IMR-90 (cell line): ENCODE results near the gene PDZRN3. TPM values are rescaled to one million over a fixed set of nuclear protein-coding genes. Genes with fewer than 3 reads are reported as not detected.

Experiments
- ATAC-seq: fragments of 200-7000 bp; cut with Tn5 transposase; 2 replicates; pipeline ENCODE4 v1.9.1; 2020; ENCODE audit warnings: low read depth, mild to moderate bottlenecking, moderate library complexity
- BruUV-seq: library from RNA; stranded (reverse); fragments of 400-500 nt; replicated peaks from 2 replicates; lab custom pipeline; 2021; lab: Mats Ljungman, UMichigan
- CTCF ChIA-PET: fragments of 300-600 bp; formaldehyde crosslinking; extraction: SDS; loops from one replicate; lab custom pipeline; 2021; ENCODE audit warnings: antibody characterized with exemption; lab: Yijun Ruan, JAX
- POLR2A ChIA-PET: fragments of 300-600 bp; sonication (Branson Sonifier 250); formaldehyde crosslinking; loops from one replicate; lab custom pipeline; 2022; ENCODE audit warnings: antibody characterized with exemption; ENCODE audit not compliant: unreplicated experiment; lab: Charles Lee
- DNase-seq: peaks from one replicate; pipeline ENCODE4 v3.0.0; 2013
- H2AFZ ChIP-seq: replicated peaks from 2 replicates; pipeline ENCODE3; 2013; ENCODE audit warnings: low read length, mild to moderate bottlenecking; ENCODE audit not compliant: poor library complexity
- H2AK5ac ChIP-seq: 2 replicates; pipeline ENCODE4 v1.6.1; 2013; ENCODE audit warnings: low read depth, low read length, inconsistent platforms
- H2AK9ac ChIP-seq: replicated peaks from 2 replicates; pipeline ENCODE3; 2013; ENCODE audit warnings: mild to moderate bottlenecking, low read depth, low read length, moderate library complexity; ENCODE audit not compliant: poor library complexity
- H2BK120ac ChIP-seq: 2 replicates; pipeline ENCODE4 v1.6.1; 2013; ENCODE audit warnings: low read depth, low read length, inconsistent platforms
- H2BK15ac ChIP-seq: 3 replicates; pipeline ENCODE4 v1.6.1; 2013; ENCODE audit warnings: low read depth, low read length, inconsistent platforms
- H2BK20ac ChIP-seq: 2 replicates; pipeline ENCODE4 v1.6.1; 2013; ENCODE audit warnings: low read depth, mild to moderate bottlenecking, inconsistent platforms, low read length, moderate library complexity
- H2BK5ac ChIP-seq: 2 replicates; pipeline ENCODE4 v1.6.1; 2013; ENCODE audit warnings: mild to moderate bottlenecking, low read depth, low read length, inconsistent platforms; ENCODE audit not compliant: poor library complexity, severe bottlenecking
- H3K14ac ChIP-seq: replicated peaks from 2 replicates; pipeline ENCODE4 v1.6.1; 2013; ENCODE audit warnings: low read depth, low read length, inconsistent platforms
- H3K18ac ChIP-seq: 2 replicates; pipeline ENCODE4 v1.6.1; 2013; ENCODE audit warnings: low read depth, low read length, control low read depth
- H3K23ac ChIP-seq: 2 replicates; pipeline ENCODE4 v1.6.1; 2013; ENCODE audit warnings: low read depth, low read length, inconsistent platforms
- H3K27ac ChIP-seq: 2 replicates; pipeline ENCODE4 v1.5.1; 2013; ENCODE audit warnings: mild to moderate bottlenecking, control low read depth, low read length; ENCODE audit not compliant: insufficient read depth
- H3K27me3 ChIP-seq: 2 replicates; pipeline ENCODE4 v1.6.1; 2013; ENCODE audit warnings: low read length; ENCODE audit not compliant: control insufficient read depth, insufficient read depth
- H3K36me3 ChIP-seq: 2 replicates; pipeline ENCODE4 v1.6.1; 2013; ENCODE audit warnings: low read length, mixed read lengths; ENCODE audit not compliant: control insufficient read depth, insufficient read depth
- H3K4ac ChIP-seq: 2 replicates; pipeline ENCODE4 v1.6.1; 2013; ENCODE audit warnings: low read depth, low read length, inconsistent platforms
- H3K4me1 ChIP-seq: 2 replicates; pipeline ENCODE4 v1.6.1; 2013; ENCODE audit warnings: low read length, mixed read lengths; ENCODE audit not compliant: control insufficient read depth, insufficient read depth
- H3K4me2 ChIP-seq: 2 replicates; pipeline ENCODE4 v1.6.1; 2013; ENCODE audit warnings: low read depth, mild to moderate bottlenecking, control low read depth, low read length, moderate library complexity
- H3K4me3 ChIP-seq: 2 replicates; pipeline ENCODE4 v1.5.1; 2013; ENCODE audit warnings: low read depth, mild to moderate bottlenecking, control low read depth, low read length, moderate library complexity; ENCODE audit not compliant: insufficient read depth
- H3K56ac ChIP-seq: 2 replicates; pipeline ENCODE4 v1.6.1; 2013; ENCODE audit warnings: low read length, inconsistent platforms; ENCODE audit not compliant: insufficient read depth; ENCODE audit errors: extremely low read depth
- H3K79me1 ChIP-seq, 2 experiments: 2 replicates each; pipeline ENCODE4 v1.6.1; 2013; ENCODE audit warnings: low read length in 2 of 2, inconsistent platforms in 1 of 2, low read depth in 1 of 2
- H3K9ac ChIP-seq: 2 replicates; pipeline ENCODE4 v1.6.1; 2013; ENCODE audit warnings: low read depth, low read length, control low read depth
- H3K9me1 ChIP-seq: 2 replicates; pipeline ENCODE4 v1.6.1; 2013; ENCODE audit warnings: low read length, inconsistent platforms; ENCODE audit not compliant: insufficient read depth
- H3K9me3 ChIP-seq: 2 replicates; pipeline ENCODE4 v1.6.1; 2013; ENCODE audit warnings: low read length; ENCODE audit not compliant: control insufficient read depth, insufficient read depth
- H4K20me1 ChIP-seq: 2 replicates; pipeline ENCODE4 v1.6.1; 2013; ENCODE audit warnings: low read length, inconsistent platforms; ENCODE audit not compliant: insufficient read depth
- H4K5ac ChIP-seq: 2 replicates; pipeline ENCODE4 v1.6.1; 2013; ENCODE audit warnings: mild to moderate bottlenecking, low read depth, low read length, control low read depth
- H4K8ac ChIP-seq, 2 experiments: 2 replicates each; pipeline ENCODE4 v1.6.1; 2013; ENCODE audit warnings: low read depth in 2 of 2, low read length in 2 of 2, control low read depth in 1 of 2, inconsistent platforms in 1 of 2
- H4K91ac ChIP-seq: 2 replicates; pipeline ENCODE4 v1.6.1; 2013; ENCODE audit warnings: low read depth, low read length, inconsistent platforms; ENCODE audit not compliant: insufficient read depth
- CHD1 ChIP-seq: IDR thresholded peaks from 2 replicates; pipeline ENCODE4 v1.6.1; 2012; ENCODE audit warnings: low read depth, low read length, improper control_type of control experiment
- MXI1 ChIP-seq: IDR thresholded peaks from 2 replicates; pipeline ENCODE4 v1.6.1; 2012; ENCODE audit warnings: low read depth, mild to moderate bottlenecking, low read length, moderate library complexity, borderline replicate concordance
- POLR2A ChIP-seq: IDR thresholded peaks from 2 replicates; pipeline ENCODE4 v1.6.1; 2012; ENCODE audit warnings: mild to moderate bottlenecking, low read depth, low read length
- RAD21 ChIP-seq: IDR thresholded peaks from 2 replicates; pipeline ENCODE4 v1.6.1; 2012; ENCODE audit warnings: low read length, improper control_type of control experiment
- dilution Hi-C: fragments of 300-500 bp; cut with HindIII; formaldehyde crosslinking; loops from one replicate; pipeline ENCODE4 v1.14.3; 2018; ENCODE audit warnings: low sequenced_read_pairs; ENCODE audit not compliant: unreplicated experiment
- in situ Hi-C: fragments of 300-500 bp; cut with MboI; formaldehyde crosslinking; loops from 3 replicates; pipeline ENCODE4 v1.14.3; 2019; ENCODE audit warnings: low sequenced_read_pairs, inconsistent platforms, mixed read lengths
- intact Hi-C: fragments of 100-400 bp; cut with micrococcal nuclease; formaldehyde crosslinking; loops from 2 replicates; pipeline ENCODE4 v1.10.0; 2022
- polyA plus RNA-seq, 3 experiments: library from polyadenylated mRNA; depleted of rRNA; stranded (reverse); fragments of >200 nt; gene quantifications; 2 replicates each; pipeline ENCODE4 v1.2.3, GENCODE V29; 2012; ENCODE audit warnings: low replicate concordance in 1 of 3
- total RNA-seq: library from RNA; depleted of rRNA; stranded (reverse); fragments of >200 nt; gene quantifications from 2 replicates; pipeline ENCODE4 v1.2.3, GENCODE V29; 2012
- TF ChIP-seq, protein P1 (sequence below): conservative IDR thresholded peaks from 2 replicates; pipeline ENCODE4 v1.5.1; 2012; ENCODE audit warnings: mild to moderate bottlenecking, low read depth, low read length, improper control_type of control experiment
- TF ChIP-seq, protein P2 (sequence below): fragments of 150-350 bp; IDR thresholded peaks from 2 replicates; pipeline ENCODE4 v1.6.1; 2017; ENCODE audit warnings: mild to moderate bottlenecking, antibody characterized with exemption, low read length, low read depth

Gene PDZRN3
- total and polyA plus RNA-seq, 2 of the 4 experiments (the other 2 are of a cell fraction), result 9.4 to 17.0 TPM

DNA sequence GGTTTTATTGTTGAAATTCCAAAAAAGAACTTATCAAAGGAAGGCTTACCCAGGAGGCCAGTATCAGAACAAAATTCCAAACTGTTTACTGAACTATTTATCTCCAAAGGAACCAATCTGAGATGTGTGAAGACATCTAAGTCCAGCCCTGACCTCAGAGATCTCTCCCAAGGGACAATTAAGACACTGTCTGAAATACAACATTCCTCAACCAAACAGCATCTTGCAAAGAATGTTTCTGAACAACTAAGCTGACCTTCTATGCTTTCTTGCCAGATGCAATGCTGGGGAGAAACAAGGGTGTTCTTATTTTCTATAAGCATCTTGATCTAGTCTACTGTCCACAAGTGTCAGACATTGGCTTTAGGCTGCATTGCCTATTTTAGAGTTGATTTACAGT lies 13.6 kb downstream of the PDZRN3 start:
- CTCF ChIA-PET, result no interaction called here
- Histone ChIP-seq H4K5ac (no peak overlapping the region), H2BK5ac (no peak overlapping the region), H4K91ac (no peak overlapping the region), H2AK9ac (no peak overlapping the region), H3K4me1 (peaks cover 5% of the 10 kb centered on the region), H3K79me1 (peaks cover 15 to 36% of the 10 kb centered on the region in 2 experiments; a peak in 3 of 4 replicates), H2AFZ (no peak overlapping the region), H3K14ac (peak overlapping the region; percentile 0; the same call in 1 of the 2 replicates), H3K9ac (no peak overlapping the region), H3K4ac (no peak overlapping the region), H2AK5ac (no peak overlapping the region), H3K23ac (peak overlapping the region; percentile 18; the same call in 1 of the 2 replicates), H4K20me1 (peaks cover 45% of the 10 kb centered on the region), H2BK120ac (no peak overlapping the region), H2BK15ac (no peak overlapping the region), H3K18ac (no peak overlapping the region), H3K4me2 (peak overlapping the region; percentile 1; the same call in 1 of the 2 replicates), H3K27ac (no peak overlapping the region), H3K56ac (no peak overlapping the region), H3K36me3 (peaks cover 9% of the 10 kb centered on the region; the same call in 1 of the 2 replicates), H3K9me1 (no peaks in the 10 kb centered on the region; the same call in 1 of the 2 replicates), H2BK20ac (no peak overlapping the region), H4K8ac (no peak overlapping the region), H3K9me3 (no peaks in the 10 kb centered on the region), H3K4me3 (no peak overlapping the region), H3K27me3 (no peaks in the 10 kb centered on the region)
- POLR2A ChIA-PET, result interaction anchor here (0.6 kb wide), 1 partner anchor 103 kb away, joined by 4 read pairs; no protein-coding TSS in a partner anchor
- dilution Hi-C loops (loop anchor here (25.0 kb wide), 1 partner anchor 99 kb away; no protein-coding TSS in a partner anchor), intact Hi-C loops (no loop called here), in situ Hi-C loops (loop anchor here (25.0 kb wide), 1 partner anchor 99 kb away; no protein-coding TSS in a partner anchor)
- DNase-seq, result peak; percentile 36
- TF ChIP-seq MXI1 (no peak), RAD21 (no peak), POLR2A (no peak), CHD1 (no peak)
- TF ChIP-seq, protein P1, sequence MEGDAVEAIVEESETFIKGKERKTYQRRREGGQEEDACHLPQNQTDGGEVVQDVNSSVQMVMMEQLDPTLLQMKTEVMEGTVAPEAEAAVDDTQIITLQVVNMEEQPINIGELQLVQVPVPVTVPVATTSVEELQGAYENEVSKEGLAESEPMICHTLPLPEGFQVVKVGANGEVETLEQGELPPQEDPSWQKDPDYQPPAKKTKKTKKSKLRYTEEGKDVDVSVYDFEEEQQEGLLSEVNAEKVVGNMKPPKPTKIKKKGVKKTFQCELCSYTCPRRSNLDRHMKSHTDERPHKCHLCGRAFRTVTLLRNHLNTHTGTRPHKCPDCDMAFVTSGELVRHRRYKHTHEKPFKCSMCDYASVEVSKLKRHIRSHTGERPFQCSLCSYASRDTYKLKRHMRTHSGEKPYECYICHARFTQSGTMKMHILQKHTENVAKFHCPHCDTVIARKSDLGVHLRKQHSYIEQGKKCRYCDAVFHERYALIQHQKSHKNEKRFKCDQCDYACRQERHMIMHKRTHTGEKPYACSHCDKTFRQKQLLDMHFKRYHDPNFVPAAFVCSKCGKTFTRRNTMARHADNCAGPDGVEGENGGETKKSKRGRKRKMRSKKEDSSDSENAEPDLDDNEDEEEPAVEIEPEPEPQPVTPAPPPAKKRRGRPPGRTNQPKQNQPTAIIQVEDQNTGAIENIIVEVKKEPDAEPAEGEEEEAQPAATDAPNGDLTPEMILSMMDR, result no peak
- TF ChIP-seq, protein P2, sequence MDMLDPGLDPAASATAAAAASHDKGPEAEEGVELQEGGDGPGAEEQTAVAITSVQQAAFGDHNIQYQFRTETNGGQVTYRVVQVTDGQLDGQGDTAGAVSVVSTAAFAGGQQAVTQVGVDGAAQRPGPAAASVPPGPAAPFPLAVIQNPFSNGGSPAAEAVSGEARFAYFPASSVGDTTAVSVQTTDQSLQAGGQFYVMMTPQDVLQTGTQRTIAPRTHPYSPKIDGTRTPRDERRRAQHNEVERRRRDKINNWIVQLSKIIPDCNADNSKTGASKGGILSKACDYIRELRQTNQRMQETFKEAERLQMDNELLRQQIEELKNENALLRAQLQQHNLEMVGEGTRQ, result no peak
- peak; percentile 53 for ATAC-seq
- BruUV-seq, result no TSS peak
